Common myeloid progenitor, CD34-positive (primary cell): ENCODE data around the gene TSEN15.

Source experiments
- CTCF ChIA-PET: fragments of 350-600 bp; sonication (Branson Sonifier 250); formaldehyde crosslinking; loops from one replicate; lab custom pipeline; 2021; ENCODE audit warnings: antibody characterized with exemption; lab: Charles Lee
- POLR2A ChIA-PET: fragments of 350-600 bp; sonication (Branson Sonifier 250); formaldehyde crosslinking; loops from one replicate; lab custom pipeline; 2021; ENCODE audit warnings: antibody characterized with exemption; lab: Charles Lee
- DNase-seq, 3 donors: peaks; one replicate each; pipeline versions ENCODE4 v3.0.0 to v3.0.0-alpha.2; 2013
- H3K27ac ChIP-seq, 2 experiments: 1 replicate in 1 of 2; 2 replicates in 1 of 2; pipeline ENCODE4 v1.7.0; 2013; ENCODE audit warnings: inconsistent platforms in 2 of 2, low read length in 2 of 2, mild to moderate bottlenecking in 2 of 2, low read depth in 1 of 2, moderate library complexity in 1 of 2; ENCODE audit not compliant: severe bottlenecking in 2 of 2, insufficient read depth in 1 of 2, poor library complexity in 1 of 2
- H3K27me3 ChIP-seq, 5 experiments: replicated peaks in 2 of 5; 1 replicate in 3 of 5; 2 replicates in 2 of 5; pipeline versions ENCODE4 v1.6.1 to v1.7.0; 2013; ENCODE audit warnings: low read length in 4 of 5, mild to moderate bottlenecking in 2 of 5, moderate library complexity in 2 of 5, inconsistent platforms in 1 of 5; ENCODE audit not compliant: insufficient read depth in 5 of 5, control insufficient read depth in 4 of 5
- H3K36me3 ChIP-seq, 4 experiments: 1 replicate in 2 of 4; 2 replicates in 2 of 4; pipeline versions ENCODE4 v1.6.1 to v1.7.0; 2013; ENCODE audit warnings: low read length in 3 of 4, control low read depth in 1 of 4, mild to moderate bottlenecking in 1 of 4; ENCODE audit not compliant: control insufficient read depth in 4 of 4, insufficient read depth in 4 of 4
- H3K4me1 ChIP-seq, 4 experiments: 1 replicate in 3 of 4; 2 replicates in 1 of 4; pipeline versions ENCODE4 v1.6.1 to v1.7.1; 2013; ENCODE audit warnings: low read length in 3 of 4, mild to moderate bottlenecking in 3 of 4, control low read depth in 1 of 4, inconsistent platforms in 1 of 4, moderate library complexity in 1 of 4; ENCODE audit not compliant: control insufficient read depth in 4 of 4, insufficient read depth in 4 of 4; ENCODE audit errors: control extremely low read depth in 1 of 4
- H3K4me3 ChIP-seq, 7 experiments: 1 replicate in 4 of 7; 2 replicates in 3 of 7; pipeline versions ENCODE4 v1.5.1 to v1.7.0; 2013; ENCODE audit warnings: mild to moderate bottlenecking in 7 of 7, low read length in 6 of 7, moderate library complexity in 6 of 7, inconsistent platforms in 2 of 7, low read depth in 2 of 7, control low read depth in 1 of 7; ENCODE audit not compliant: insufficient read depth in 4 of 7, control insufficient read depth in 1 of 7; ENCODE audit errors: extremely low read depth in 1 of 7
- H3K9me3 ChIP-seq, 5 experiments: 1 replicate in 4 of 5; 2 replicates in 1 of 5; pipeline versions ENCODE4 v1.6.1 to v1.7.1; 2013; ENCODE audit warnings: low read length in 4 of 5, mild to moderate bottlenecking in 2 of 5, inconsistent platforms in 1 of 5, low read depth in 1 of 5, moderate library complexity in 1 of 5; ENCODE audit not compliant: control insufficient read depth in 4 of 5, insufficient read depth in 2 of 5; ENCODE audit errors: control extremely low read depth in 1 of 5
- WGBS: methylation state at CpG from one replicate; pipeline ENCODE4 v1.1.5; 2013; ENCODE audit not compliant: insufficient coverage; 5-methylcytosine and 5-hydroxymethylcytosine counted together

The TSEN15 gene

GRCh38 chr1:184050636-184051035, 894 bp upstream of the TSEN15 start:
- peaks cover 0 to 13% (median 5%) of the 10 kb centered on the region in 4 experiments for H3K36me3 ChIP-seq
- ChIA-PET CTCF (interaction anchor here (0.8 to 1.0 kb wide), 3 partner anchors 8 to 621 kb away, joined by 3 to 4 read pairs (median 3); no protein-coding TSS in a partner anchor), POLR2A (no interaction called here)
- DNase-seq = no peak
- H3K27ac ChIP-seq = peak overlapping the region; percentile 88 to 93
- no peaks in the 10 kb centered on the region for H3K27me3 ChIP-seq
- peak overlapping the region in 5 of 7 experiments; percentile 89 to 97 (median 94) for H3K4me3 ChIP-seq
- H3K4me1 ChIP-seq = peaks cover 10 to 20% (median 14%) of the 10 kb centered on the region in 4 experiments
- H3K9me3 ChIP-seq = peaks cover 0 to 3% (median 0%) of the 10 kb centered on the region in 5 experiments

GRCh38 chr1:184051138-184051484, 419 bp upstream of the TSEN15 start:
- Histone ChIP-seq H3K9me3 (peaks cover 0 to 3% (median 0%) of the 10 kb centered on the region in 5 experiments), H3K27ac (peak overlapping the region; percentile 88 to 93), H3K36me3 (peaks cover 0 to 18% (median 5%) of the 10 kb centered on the region in 4 experiments), H3K4me3 (peak overlapping the region; percentile 83 to 97 (median 94)), H3K4me1 (peaks cover 10 to 20% (median 14%) of the 10 kb centered on the region in 4 experiments), H3K27me3 (no peaks in the 10 kb centered on the region)
- ChIA-PET POLR2A (interaction anchor here (0.6 to 1.0 kb wide), 2 partner anchors 13 to 515 kb away, joined by 3 to 4 read pairs; no protein-coding TSS in a partner anchor), CTCF (interaction anchor here (0.7 to 1.0 kb wide), 5 partner anchors 9 to 621 kb away, joined by 3 to 4 read pairs (median 3); no protein-coding TSS in a partner anchor)
- DNase-seq = no peak
- WGBS = 3% methylated on average over 6 of the region's 6 CpGs

GRCh38 chr1:184052194-184052559, 647 bp downstream of the TSEN15 start:
- H3K4me3 ChIP-seq = peak overlapping the region; percentile 83 to 97 (median 94)
- H3K9me3 ChIP-seq = peaks cover 0 to 3% (median 0%) of the 10 kb centered on the region in 5 experiments
- POLR2A ChIA-PET = interaction anchor here (1.0 kb wide), 1 partner anchor 14 kb away, joined by 3 read pairs; no protein-coding TSS in a partner anchor
- peak overlapping the region; percentile 88 to 93 for H3K27ac ChIP-seq
- DNase-seq = no peak
- peaks cover 0 to 25% (median 5%) of the 10 kb centered on the region in 4 experiments for H3K36me3 ChIP-seq
- peaks cover 10 to 20% (median 14%) of the 10 kb centered on the region in 4 experiments for H3K4me1 ChIP-seq
- H3K27me3 ChIP-seq = no peaks in the 10 kb centered on the region
- CTCF ChIA-PET = interaction anchor here (1.0 kb wide), 1 partner anchor 16 kb away, joined by 3 read pairs; no protein-coding TSS in a partner anchor
- WGBS = 5% methylated on average over 6 of the region's 7 CpGs

- POLR2A ChIA-PET = no interaction called here
- Histone ChIP-seq H3K36me3 (peaks cover 0 to 25% (median 5%) of the 10 kb centered on the region in 4 experiments), H3K4me3 (peak overlapping the region in 5 of 7 experiments; percentile 89 to 97 (median 94)), H3K27me3 (no peaks in the 10 kb centered on the region), H3K4me1 (peaks cover 10 to 20% (median 14%) of the 10 kb centered on the region in 4 experiments), H3K27ac (peak overlapping the region in 1 of 2 experiments; percentile 93), H3K9me3 (peaks cover 0 to 3% (median 0%) of the 10 kb centered on the region in 5 experiments)
- no CpG with 5 or more reads among the region's 3 CpGs for WGBS
- CTCF ChIA-PET = no interaction called here
- DNase-seq = no peak
These were observed 1.2 kb downstream of the TSEN15 start for GRCh38 chr1:184052750-184053149.

- peaks cover 0 to 3% (median 0%) of the 10 kb centered on the region in 5 experiments for H3K9me3 ChIP-seq
- ChIA-PET CTCF (interaction anchor here (0.7 to 1.0 kb wide), 2 partner anchors 12 to 482 kb away, joined by 3 read pairs; no protein-coding TSS in a partner anchor), POLR2A (no interaction called here)
- H3K27me3 ChIP-seq = no peaks in the 10 kb centered on the region
- H3K4me3 ChIP-seq = no peak overlapping the region
- DNase-seq = no peak
- H3K27ac ChIP-seq = no peak overlapping the region
- peaks cover 10 to 20% (median 14%) of the 10 kb centered on the region in 4 experiments for H3K4me1 ChIP-seq
- peaks cover 0 to 29% (median 6%) of the 10 kb centered on the region in 4 experiments for H3K36me3 ChIP-seq
These were observed 2.4 kb downstream of the TSEN15 start for GRCh38 chr1:184053881-184054280.

- Histone ChIP-seq H3K27ac (no peak overlapping the region), H3K4me3 (no peak overlapping the region), H3K9me3 (peaks cover 0 to 8% (median 0%) of the 10 kb centered on the region in 5 experiments), H3K36me3 (peaks cover 7 to 47% (median 17%) of the 10 kb centered on the region in 4 experiments), H3K27me3 (no peaks in the 10 kb centered on the region), H3K4me1 (peaks cover 5 to 14% (median 7%) of the 10 kb centered on the region in 4 experiments)
- ChIA-PET POLR2A (no interaction called here), CTCF (no interaction called here)
- WGBS = 80% methylated on average over 1 of the region's 2 CpGs
- no peak for DNase-seq
These were observed 5.5 kb downstream of the TSEN15 start for GRCh38 chr1:184056921-184057555.

- peaks cover 7 to 48% (median 22%) of the 10 kb centered on the region in 4 experiments for H3K36me3 ChIP-seq
- DNase-seq = no peak
- no peak overlapping the region for H3K27ac ChIP-seq
- no peaks in the 10 kb centered on the region for H3K4me1 ChIP-seq
- H3K4me3 ChIP-seq = no peak overlapping the region
- peaks cover 0 to 8% (median 1%) of the 10 kb centered on the region in 5 experiments for H3K9me3 ChIP-seq
- ChIA-PET CTCF (no interaction called here), POLR2A (no interaction called here)
- no peaks in the 10 kb centered on the region for H3K27me3 ChIP-seq
These were observed 8.4 kb downstream of the TSEN15 start for GRCh38 chr1:184059887-184060286.
